Stimulated activated CD4-positive, alpha-beta T cell treated with anti-CD3 and anti-CD28 coated beads, Interleukin-12 subunit alpha, Interleukin-12 subunit beta, amount 100 ng/mL, for 48 hours (primary cell): ENCODE data around the gene CDC42BPB.

ENCODE experiments used
- DNase-seq, 3 donors: peaks; one replicate each; pipeline ENCODE4 v3.0.0-alpha.2; 2020; ENCODE audit warnings: low read depth in 2 of 3, low spot score in 1 of 3

CDC42BPB gene

DNA sequence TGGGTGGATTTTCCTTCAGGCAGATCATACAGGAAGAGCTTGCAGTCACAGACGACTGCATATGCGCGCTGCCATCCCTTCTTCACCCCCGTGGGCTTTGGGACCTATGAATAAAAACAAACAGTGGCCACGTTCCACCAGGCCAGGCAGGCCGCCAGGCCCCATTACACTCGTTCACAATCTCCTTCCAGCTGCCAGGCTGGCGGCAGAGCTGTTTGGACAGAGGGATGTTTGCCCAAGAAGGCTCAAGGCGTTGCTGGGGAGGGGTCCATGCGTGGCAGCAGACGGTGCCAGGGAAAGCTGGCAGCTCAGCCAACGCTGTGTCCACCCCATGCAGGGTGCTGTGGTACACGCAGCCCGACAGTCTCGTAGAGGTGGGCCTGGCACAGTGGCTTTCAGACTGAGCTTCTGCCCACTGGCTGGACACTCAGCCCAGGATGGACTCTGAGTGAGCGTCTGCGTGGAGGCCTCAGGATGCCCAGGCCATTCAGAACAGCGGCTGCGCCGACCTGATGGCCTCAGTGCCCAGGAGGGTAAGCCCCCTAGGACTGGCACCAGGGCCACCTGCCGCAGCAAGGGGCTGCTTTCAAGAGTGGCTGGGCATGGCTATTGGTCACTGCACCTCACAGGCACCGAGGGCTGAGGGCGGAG is 107.4 kb downstream of the CDC42BPB start:
- DNase-seq: no peak

DNA sequence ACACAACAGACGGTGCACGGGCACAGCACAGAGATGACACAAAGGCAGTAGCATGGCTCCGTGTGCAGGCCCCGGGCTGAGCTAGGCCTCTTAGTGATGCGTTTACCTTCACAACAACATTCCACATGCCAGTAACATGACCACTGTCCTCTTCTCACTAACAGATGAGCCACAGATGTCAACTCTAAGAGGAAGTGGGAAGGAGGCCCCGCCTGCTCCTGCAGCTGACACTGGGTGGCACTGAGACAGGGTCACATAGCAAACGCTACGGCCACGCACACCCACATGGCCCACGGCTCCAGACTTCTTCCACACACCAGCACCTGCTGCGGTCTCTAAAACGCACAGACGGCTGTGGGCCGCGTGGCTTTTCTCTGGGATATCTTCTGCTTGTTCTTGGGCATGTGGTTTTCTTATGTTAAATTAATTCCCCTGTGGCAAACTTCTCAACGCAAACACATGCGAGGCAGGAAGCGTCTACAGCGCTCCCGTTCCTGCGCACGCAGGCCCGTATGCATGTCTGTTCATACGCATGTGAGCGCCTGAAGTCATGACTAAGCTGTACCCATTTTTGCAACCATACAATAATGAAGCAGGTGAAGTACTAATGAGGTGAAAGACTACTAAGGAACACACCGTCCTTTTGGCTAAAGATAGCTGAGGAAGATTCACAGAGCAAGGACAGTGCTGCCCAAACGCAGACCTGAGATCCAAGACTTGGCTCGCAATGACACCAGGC is 108.1 kb downstream of the CDC42BPB start:
- peak in 1 of 3 donors; percentile 17 for DNase-seq

DNA sequence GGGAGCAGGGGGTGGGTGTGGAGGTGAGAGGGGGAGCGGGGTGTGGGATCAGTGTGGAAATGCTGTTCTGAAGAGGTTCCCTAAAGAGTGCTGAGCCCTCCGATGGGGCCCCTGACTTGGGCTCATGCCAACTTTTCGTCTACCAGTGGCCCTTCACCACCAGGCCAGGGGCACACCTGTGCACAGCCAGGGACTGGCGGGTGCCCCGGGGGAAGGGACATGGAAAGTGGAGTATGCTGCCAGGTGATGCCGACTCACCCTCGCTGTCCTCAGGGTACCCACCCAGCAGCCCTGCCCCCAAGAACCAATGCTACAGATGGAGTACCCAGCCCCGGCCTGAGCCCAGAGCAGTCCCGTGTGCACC is 108.7 kb downstream of the CDC42BPB start:
- no peak for DNase-seq

DNA sequence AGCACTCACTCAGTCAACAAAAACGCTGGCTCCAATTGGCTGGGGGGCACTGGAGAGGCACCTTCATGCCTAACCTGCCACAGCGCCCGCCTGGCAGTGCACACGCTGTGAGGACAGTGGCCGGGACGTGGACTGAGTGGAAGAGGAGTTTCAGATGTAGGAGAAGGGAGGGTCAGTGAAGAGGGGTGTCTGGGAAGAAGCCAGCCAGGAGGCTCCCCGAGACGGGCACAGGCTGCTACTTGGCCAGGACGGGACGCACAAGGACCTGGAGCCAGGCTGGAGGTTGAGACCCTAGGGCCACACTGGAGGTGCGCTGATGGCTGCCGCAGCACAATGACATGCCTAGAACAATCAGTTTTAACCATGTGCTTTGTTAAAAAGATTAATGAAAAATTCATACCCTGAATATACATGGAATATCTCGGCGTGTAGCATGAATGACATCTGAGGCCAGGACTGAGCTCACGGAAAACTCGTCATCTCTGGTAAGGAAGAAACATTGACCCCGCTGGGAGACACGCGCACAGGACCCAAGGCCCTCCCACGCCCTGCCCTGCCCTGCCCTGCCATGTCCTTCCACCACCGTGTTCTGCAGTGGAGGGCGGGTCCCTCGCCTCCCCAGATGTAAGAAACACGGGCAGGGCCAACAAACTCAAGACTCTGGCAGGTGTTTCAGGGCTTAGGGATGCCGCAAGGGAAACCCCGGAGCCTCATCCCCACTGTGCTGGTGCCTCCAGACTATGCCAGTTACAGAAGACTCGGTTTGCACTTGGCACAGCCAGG is 109.8 kb downstream of the CDC42BPB start:
- DNase-seq: no peak

DNA sequence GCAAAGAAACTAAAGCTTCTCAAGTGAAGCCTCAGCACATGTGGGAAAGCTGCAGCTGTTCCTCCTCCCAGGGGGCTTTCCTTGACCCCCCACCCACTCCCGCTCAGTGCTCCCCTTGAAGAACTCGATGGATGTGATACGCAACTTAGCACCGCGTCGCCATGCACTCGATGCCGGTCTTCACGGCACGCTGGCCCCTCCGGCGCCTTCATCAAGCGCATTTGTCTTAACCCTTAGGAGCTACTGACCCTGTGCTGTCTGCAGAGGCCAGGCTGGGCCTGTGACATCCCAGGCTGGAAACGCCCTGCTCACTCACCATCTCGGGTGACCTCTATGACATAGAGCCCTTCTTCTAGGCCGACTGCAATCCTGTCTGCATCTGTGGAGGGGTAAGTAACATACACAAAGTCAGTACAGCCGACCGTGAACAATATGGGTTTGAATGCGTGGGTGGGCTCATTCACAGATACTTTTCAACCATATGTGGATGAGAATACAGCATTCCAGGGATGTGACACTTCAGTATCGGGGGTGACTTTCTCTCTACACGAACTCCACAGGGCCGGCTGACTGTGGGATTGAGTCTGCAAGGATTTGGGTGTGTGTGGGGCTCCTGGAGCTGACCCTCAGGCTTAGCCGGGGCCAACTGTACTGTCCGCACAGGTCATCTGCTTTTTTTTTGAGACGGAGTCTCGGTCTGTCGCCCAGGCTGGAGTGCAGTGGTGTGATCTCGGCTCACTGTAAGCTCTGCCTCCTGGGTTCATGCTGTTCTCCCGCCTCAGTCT is 111.8 kb downstream of the CDC42BPB start:
- DNase-seq: no peak

DNA sequence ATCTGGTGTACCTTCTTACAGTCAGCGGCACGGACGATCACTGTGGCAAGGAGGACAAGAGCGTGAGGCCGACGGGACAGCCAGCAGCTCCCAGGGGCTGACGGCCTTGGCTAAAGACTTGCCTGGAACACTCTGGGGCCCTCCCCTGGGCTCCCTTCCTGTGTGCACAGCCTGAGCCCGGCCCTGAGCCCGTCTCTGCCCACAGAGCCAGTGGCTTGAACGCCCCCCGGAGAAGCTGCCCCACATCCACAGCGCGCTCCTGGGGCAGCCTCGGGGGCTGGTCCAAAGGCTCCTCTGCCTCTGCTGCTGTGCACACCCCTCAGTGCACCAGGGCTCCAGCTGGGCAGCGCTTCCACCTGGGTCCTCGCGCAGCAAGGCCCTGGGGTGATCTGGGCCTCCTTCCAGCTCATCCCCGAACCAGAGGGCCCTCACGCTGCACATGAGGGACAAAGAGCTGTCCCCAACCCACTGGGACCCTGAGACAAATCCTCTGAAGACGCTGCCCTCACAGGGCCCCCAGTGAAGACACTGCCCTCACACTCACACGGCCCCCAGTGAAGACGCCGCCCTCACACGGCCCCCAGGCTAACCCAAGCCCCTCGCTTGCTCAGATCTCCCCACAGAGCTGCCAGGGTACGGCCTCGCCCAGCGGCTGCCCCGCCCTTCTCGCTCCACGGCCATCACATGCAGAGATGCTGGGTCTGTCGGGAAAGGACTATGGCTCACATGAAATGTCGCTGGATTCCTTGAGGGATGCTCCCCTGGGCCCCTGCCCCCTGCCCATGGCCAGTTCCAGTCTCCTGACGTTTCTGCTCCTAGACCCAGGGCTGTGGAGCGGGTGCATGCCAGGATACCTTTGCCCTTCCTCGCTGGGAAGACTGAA is 112.7 kb downstream of the CDC42BPB start:
- DNase-seq: no peak

DNA sequence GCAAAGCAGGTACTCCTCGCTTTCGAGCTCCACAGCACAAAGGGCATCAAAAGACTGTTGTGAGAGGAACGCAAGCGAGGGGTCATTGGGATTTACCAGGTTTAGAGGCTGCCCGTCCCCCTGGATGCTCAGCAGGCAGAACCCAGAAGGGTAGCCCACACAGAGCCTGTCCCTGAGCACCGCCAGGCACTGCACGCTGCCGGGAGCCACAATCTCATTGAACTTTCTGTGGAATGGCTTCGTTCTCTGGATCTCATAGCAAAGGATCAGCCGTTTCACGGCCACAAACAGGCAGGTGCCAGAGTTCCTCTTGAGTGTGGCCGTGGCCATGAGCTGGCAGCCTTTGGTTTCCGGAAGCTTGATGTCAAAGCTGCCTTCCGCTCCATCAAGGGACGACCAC is 113.4 kb downstream of the CDC42BPB start:
- no peak for DNase-seq

DNA sequence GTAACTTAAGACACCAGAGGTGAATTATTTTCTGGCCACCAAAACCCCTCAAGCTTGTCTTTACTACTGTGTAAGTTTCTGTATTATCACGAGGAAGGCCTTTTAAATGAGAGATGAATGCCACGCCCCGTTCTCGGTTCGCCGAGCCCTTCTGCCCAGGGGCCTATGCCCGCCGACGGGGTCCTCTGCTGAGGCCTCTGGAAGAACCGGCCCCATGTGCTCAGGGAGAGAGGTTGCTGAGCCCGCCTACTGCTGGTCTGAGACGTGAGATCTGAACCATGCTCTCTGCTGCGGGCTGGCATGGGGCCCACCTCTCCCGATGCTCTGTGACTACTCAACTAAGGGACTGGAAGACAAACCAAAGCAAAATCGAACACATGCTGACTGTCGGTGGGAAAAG is 113.9 kb downstream of the CDC42BPB start:
- DNase-seq: no peak

DNA sequence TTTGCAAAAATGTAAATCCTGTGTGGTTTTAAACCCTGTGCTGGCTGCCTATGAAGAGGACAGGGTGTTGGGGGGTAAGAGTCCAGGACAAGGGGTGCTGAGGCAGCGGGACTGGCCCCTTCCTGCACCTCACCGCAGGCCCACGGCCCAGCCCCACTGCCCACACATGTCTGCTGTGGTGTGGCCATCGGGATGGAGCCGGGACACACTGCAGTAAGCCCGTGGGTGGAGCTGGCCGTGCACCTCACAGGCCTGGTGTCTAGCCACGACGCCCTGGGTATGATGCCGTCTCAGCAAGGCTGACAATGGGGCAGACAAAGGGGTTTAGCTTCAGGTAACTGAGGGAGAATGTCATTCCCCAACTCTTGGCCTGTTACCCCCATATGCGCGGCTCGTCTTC is 115.3 kb downstream of the CDC42BPB start:
- no peak for DNase-seq

DNA sequence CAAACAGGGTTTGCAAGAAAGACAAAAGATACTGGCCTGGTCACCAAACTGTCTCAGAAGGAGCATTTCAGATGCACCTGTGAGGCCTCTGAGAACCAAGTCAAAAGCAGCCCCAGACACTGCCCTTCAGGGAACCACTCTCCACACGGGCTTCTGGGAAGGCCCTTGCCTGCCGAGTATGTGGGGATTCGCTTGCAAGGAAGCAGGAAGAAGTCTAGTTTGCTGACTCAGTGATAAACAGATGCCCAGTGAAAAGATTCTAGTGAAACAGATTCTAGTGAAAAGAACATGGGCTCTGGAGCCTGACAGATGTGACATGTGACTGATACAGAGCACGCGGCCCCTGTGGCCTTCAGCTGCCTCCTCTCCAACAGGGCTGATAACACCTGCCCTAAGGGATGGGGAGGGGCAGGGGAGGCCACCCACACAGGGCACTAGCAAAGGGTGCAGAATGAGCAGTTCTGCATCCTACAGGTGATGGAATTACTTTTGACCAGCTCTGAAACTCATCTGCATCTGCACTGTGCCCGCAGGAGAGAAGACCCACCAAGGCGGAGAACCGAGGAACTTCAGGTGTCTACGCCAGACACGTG is 115.8 kb downstream of the CDC42BPB start:
- DNase-seq: no peak

DNA sequence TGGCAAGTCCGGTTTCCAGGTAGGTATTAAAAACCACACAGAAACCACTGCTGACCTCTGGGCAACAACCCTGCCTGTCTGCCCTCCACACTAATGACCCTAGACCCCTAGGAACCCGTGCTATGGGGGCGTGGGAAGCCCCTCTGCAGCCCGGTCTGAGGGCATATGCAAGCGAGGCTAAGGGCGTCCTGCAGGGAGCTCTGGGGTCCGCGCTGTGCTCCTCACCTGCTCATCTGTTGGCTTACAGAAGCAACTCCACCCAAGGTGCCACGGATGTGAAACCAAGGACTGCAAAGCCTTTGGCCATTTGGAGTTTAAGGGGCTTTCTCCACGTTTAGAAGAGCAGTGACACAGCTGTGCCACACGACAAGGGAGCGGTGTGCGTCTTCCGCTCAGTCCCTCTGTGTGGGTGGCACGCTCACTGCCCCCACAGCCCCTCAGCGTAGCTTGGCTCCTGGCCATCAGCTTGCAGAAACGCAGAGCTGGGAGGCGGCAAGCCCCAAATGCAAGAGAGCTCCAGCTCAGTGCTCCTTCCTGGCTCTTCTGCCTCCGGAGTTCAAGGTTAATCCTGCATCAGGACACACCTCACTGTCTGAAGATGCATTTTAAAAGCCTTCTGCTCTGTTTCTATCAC is 116.5 kb downstream of the CDC42BPB start:
- no peak for DNase-seq

DNA sequence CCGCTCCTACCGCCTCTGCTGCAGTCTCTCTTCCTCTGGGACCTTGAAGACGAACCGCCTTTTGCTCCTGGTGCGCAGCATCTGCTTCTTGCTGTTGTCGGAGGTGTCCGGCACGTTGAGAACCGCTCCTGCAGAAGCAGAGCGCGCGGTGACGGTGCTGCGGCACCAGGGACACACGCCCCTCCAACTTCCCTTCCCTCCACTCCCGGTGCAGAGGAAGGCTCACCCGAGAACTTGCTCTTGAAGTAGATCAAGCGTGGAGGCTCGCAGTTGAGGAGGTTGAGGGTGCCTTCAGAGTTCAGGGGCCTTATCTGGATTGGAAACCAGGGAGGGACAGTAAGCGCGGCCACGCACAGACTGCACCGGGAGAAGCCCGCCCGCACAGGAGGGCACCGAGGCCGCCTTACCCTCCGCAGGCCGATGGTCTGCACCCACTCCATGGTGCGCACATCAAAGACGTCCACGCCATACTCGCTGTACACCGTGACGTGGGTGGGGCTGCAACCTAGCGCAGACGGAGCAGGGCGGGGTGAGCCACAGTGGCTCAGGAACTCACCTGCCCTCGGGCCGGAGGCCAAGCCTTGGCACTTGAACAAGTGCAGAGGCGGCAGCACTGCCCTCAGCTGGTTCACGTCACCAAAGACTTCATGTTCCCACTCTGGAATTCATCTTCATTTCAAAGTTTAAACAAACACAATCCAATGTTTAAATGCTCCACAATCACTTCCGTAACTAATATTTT is 117.4 kb downstream of the CDC42BPB start:
- DNase-seq: no peak

DNA sequence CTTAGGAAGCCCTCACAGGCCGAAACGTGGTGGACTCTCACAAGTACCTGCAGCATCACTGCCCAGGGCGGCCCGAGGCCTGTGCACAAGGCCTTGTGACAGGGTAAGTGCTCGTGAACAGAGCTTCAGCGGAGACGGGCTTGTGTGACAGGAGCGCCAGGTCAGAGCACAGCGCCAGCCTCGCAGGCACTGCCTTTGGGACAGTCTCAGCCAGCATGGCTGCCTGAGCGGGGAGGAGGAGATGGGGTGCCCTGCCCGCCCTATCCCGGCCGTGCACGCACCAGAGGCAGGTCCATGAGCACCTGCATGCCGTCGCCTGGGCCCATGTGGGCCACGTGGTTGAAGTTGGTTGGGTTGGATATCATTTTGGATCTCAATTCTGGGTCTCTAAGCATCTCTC is 118.0 kb downstream of the CDC42BPB start:
- no peak for DNase-seq

DNA sequence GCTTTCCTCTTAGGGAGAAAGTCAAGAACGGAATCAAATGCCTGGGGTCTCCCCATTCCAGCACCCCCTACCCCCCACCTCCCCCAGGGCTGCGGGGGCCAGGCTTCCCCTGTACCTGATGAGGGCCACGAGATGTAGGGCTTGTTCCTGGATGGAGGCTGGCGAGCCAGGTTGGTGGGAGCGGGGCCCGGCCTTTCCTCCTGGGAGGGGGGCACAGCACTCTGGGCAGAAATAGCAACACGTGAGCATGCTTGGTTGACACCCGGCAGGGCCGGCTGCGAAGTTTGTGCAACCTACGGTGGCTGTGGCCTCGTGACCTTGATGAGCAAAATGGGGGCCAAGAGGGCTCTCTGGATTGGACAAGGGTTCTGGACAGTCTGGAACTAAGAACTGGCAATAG is 119.2 kb downstream of the CDC42BPB start:
- no peak for DNase-seq

DNA sequence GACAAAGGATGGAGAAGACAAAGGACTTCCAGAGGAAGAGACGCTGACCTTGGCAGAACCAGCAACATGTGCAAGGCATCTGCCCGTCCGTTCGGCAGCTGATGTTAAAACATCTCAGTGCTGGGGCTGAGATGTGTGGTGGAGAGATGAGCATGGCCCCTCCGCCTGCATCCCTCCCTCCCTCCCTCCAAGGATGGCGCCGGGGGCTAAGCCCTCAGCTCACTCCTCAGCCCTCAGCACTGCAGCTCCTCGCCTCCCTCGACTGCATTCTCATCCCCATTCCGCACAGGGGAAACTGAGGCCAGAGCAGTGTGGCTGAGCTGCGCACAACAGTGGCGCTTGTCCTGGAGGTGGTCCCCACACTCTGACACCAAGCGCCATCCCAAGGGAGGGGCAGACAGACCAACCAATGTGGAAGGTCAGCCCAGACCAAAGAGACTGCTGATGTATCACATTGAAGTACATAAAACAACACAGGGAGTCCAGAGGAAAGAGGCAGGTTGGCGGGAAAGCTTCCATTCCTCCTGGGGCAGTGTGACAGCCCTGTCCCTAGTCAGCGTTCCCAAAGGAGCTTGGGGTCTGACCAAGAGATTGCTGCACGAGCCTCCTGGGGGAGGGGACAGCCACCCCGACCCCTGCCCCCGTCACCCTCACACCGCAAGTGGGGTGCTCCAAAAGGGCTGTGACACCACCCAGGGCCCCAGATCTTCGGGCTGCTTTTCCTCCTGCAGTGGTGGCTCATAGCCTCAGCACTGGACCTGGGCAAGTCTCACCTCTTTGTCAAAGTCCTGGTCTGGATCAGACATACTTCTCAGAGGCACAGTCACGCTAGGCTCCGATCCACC is 119.8 kb downstream of the CDC42BPB start:
- no peak for DNase-seq

DNA sequence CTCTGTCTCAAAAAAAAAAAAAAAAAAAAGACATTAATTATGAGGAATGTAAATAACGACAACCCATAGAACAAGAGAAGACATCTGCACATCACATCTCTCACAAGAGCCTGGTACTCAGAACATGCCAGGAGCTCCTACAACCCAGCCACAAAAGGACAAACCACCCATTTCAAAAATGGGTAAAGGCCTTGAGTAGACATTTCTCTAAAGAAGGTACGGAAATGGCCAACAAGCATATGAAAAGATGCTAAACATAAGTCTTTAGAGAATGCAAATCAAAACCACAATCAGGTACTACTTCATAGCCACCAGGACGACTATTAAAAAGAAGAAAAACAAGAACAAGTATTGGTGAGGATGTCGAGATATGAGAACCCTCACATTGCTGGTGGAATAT is 121.6 kb downstream of the CDC42BPB start:
- no peak for DNase-seq

DNA sequence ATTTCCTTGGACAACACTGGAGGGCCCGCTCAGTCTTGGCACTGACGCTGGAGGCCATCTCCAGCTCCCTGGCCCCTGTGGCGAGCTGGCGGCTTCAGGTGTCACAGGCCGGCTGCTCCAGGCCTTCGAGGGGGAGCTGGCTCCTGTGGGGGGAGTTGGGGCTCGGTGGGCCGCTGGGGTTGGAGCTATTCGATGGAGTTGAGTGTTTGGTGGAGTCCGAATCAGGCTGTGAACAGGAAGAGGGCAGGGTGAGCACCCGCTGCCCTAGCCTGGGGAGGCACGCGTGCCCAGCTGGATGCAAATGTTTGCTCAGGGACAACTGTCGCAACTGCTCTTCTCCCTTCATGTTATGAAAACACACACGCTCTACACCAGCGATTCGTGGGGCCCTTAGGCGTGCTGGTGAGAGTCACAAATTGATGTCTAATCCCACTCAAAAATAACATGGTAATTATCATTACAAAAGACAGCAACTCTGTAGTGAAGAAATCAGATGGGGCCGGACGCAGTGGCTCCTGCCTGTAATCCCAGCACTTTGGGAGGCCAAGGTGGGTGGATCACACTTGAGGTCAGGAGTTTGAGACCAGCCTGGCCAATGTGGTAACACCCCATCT is 123.6 kb downstream of the CDC42BPB start:
- DNase-seq: no peak
